Fibroblast of skin of left biceps (primary cell): ENCODE results near the gene SLC2A4.

Source experiments
- DNase-seq, 2 experiments: peaks; one replicate each; pipeline ENCODE4 v3.0.0-alpha.2; 2013; ENCODE audit warnings: low read depth in 2 of 2

The SLC2A4 gene

GRCh38 chr17:7306911-7307685 is 25.6 kb downstream of the SLC2A4 start, which contains the start of gene EIF5A:
Gene EIF5A (plus strand): TSS chr17:7307628. CDS start chr17:7309636, 2,008 bp downstream.
- peak; percentile 100 for DNase-seq

GRCh38 chr17:7307686-7308624 is 26.4 kb downstream of the SLC2A4 start:
- DNase-seq = no peak

DNA sequence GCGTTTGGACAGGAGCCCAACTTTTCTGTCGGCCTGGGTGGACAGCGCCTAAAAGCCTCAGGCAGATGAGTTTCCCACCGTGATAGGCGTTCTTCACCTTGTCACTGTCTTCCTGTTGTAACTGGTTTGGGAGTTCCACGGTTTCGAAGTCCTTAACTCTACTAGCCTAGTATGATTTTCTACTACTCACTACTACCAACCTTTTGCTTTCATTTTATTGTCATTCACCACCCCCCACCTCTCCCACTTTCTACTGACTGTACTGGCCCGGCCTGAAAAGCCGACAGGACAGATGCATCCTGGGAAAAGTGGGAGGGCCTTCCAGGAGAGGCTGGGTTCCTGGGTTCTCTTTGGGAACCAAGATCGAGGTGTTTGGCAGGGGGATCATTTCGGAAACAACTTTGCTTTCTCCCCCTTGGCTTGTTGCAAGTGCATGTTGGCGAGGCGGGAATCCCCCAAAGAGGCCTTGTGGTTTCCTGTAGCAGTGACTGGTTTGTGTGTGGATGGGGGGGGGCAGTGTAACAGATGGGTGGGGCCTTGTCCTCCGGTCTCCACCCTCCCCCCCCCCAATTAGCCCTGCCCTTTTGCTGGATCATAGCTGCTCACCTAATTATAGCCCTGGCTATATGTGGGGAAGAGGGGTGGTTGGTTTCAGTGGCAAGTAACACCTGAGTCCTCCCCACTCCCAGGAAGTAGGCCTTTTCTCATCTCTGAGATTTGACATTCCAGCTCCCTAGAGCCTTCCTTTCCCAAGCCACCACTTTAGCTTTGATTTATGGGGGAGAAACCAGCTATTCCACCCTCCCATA is 27.3 kb downstream of the SLC2A4 start:
- DNase-seq = peak; percentile 36 to 44

- DNase-seq = no peak
Observed at GRCh38 chr17:7309628-7310027, 28.1 kb downstream of the SLC2A4 start.

DNA sequence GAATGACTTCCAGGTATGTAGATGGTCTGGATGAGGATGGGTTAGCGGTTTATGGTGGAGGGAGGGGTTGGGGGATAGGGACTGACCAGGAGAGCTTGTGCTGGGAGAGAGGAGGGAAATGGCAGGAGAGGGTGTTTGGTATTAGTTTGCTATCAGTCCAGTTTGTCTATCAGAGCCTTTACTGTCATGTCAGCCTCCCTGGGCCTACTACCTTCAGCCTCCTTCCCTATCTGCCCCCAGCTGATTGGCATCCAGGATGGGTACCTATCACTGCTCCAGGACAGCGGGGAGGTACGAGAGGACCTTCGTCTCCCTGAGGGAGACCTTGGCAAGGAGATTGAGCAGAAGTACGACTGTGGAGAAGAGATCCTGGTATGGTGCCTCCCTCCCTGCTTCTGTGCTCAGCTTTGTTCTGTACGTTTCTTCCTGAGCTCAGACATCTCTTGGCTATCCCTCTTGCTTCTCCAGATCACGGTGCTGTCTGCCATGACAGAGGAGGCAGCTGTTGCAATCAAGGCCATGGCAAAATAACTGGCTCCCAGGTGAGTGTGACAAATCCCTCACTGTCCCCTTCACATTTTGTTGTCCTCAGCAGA is 29.7 kb downstream of the SLC2A4 start:
- no peak for DNase-seq

- no peak for DNase-seq
Observed at GRCh38 chr17:7312432-7313087, 31.0 kb downstream of the SLC2A4 start.

GRCh38 chr17:7313088-7313889 is 31.8 kb downstream of the SLC2A4 start:
- DNase-seq = no peak

DNA sequence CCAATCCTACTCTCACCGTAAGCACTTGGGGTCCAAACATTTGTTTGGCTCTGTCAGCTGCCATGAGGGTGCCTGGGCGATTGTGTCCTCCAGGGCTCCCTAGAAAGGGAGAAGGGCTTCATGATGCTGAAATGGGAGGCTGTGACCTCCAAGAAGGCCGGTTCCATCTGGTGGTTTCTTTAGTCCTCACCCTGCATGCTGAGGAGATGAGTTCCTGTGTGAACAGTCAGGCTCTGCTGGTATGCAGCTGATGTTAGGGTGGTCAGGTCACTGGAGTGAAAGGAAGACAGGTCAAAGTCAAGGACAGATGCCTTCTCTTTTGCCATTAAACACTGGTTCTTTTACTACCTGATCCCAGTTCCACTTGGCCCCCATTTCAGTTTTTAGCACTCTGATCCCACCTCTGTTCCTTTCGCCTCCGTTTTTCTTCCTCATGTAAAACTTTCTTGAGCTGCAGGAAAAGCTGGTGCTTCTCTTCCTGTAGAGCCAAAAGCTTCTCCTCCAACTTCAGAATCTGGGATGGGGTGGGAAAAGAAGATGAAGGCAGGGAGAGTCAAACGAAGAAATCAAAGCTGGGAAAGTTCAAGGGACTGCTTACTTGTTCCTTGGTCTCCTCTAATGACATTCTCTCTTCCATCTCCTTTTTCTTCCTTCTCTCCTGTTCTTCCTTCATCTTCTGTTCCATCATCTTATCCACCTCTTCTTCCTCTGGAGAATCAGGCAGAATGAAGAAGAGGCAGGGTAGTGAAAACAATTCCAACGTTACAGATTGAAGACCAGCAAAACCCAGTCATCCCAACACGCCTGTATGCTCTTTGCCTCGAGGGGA is 32.6 kb downstream of the SLC2A4 start:
- DNase-seq = no peak

- peak; percentile 28 to 36 for DNase-seq
Observed at GRCh38 chr17:7314719-7315569, 33.4 kb downstream of the SLC2A4 start, which contains the start of gene GPS2. Gene GPS2 (minus strand): TSS chr17:7315360. CDS start chr17:7315052, 308 bp downstream.

DNA sequence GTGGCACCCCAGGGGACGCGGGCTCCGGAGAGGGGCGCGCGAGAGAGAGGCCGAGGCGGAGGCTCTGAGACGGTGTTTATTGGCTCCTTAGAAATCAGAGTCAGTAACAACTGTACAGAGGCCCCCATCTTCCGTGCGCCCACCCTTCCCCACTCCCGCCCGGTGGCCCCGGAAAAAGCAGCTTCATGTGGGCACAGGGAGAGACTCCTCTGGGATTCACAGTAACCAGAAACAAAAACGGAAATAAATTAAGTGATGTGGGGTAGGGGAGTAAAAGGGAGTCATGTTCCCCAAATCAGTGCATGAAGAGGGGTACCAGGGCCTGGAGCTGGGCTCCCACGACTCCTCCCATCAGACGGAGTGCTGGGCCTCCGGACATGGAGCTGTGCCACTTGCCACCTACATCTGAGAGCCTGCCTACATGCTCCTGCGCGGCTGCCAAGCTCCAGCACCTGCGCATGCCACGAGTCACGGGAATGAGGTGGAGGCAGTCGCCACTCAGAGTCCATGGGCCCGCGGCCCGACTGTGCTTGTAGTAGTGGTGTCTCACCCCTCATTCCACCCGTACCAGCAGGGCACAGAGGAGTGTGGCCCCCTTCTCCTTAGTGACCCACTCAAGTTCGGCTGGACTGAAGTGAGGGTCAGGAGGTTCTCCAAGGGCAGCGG is 34.2 kb downstream of the SLC2A4 start:
- DNase-seq = no peak

DNA sequence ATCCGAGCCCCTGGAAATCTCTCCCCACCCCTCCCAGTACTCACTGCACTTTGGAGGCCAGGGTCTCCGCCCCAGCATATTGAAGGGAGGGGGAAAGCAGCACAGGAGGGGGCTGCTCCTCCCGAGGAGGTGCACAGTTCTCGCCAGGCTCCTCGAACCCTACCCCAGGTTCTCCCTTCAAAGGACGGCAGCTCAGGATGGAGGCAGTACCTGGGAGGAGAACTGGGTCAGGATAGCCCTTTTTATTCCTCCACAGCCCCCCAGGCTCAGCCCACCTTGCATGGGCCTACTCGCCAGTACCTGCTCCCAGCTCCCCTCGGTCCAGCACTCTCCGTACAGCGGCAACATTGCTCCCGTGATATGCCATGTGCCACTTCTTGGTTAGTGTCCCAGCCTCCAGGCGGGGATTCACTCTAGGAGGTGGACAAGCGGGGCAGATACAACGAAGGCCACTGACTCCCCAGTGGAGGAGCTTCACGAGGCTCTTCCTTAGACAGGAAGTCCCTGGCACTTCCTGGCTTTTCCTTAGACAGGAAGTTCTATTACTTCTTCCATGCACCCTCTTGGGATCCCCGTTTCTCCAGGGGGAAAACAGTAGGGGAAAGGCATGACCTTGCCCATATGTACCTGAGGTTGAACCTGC is 35.8 kb downstream of the SLC2A4 start:
- no peak for DNase-seq

- DNase-seq = no peak
Observed at GRCh38 chr17:7318121-7318860, 36.8 kb downstream of the SLC2A4 start.

DNA sequence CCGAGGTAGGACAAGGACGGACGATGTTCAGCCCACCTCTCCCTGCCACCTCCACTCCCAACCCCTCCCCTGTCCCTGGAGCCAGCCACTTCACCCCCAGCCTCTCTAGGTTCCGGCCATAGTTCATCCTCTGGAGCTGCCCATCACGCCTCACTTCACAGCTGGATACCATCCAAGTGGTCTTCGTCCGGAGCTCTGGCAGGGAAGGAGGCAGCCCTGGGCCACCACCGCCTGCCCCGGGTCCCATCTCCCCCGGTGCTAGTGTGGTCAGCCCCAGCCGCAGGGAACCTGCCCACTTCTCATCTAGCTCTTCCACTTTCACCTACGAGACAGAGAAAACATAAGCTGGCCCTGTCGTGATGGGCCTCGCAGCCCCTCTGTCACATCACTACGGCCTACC is 39.9 kb downstream of the SLC2A4 start:
- no peak for DNase-seq

GRCh38 chr17:7322520-7323194 is 41.1 kb downstream of the SLC2A4 start:
- no peak for DNase-seq

- DNase-seq = no peak
Observed at GRCh38 chr17:7323731-7324437, 42.4 kb downstream of the SLC2A4 start.
